HEK293 (cell line): ENCODE data around the gene TCEAL1.

ENCODE experiments used
- CTCF ChIA-PET: fragments of 350-600 bp; formaldehyde crosslinking; extraction: SDS; loops from one replicate; lab custom pipeline; 2021; ENCODE audit warnings: antibody characterized with exemption; lab: Yijun Ruan, JAX
- POLR2A ChIA-PET: fragments of 300-600 bp; formaldehyde crosslinking; extraction: SDS; loops from one replicate; lab custom pipeline; 2020; ENCODE audit warnings: antibody characterized with exemption, inconsistent platforms; lab: Yijun Ruan, JAX
- H3K27ac ChIP-seq: fragments of 200-500 bp; sonication (Bioruptor generic); 2 replicates; pipeline ENCODE4 v1.5.1; 2014; ENCODE audit warnings: low read depth, low read length, control low read depth, inconsistent platforms; ENCODE audit errors: extremely low read depth
- H3K36me3 ChIP-seq, 2 experiments: fragments of 200-500 bp in 1 of 2; sonication (Bioruptor generic) in 1 of 2; 1 replicate in 1 of 2; 2 replicates in 1 of 2; pipeline ENCODE4 v1.5.1; 2014 to 2017; ENCODE audit warnings: inconsistent platforms in 2 of 2, low read length in 2 of 2; ENCODE audit not compliant: control insufficient read depth in 2 of 2, insufficient read depth in 1 of 2
- H3K4me1 ChIP-seq: fragments of 200-500 bp; sonication (Bioruptor generic); 2 replicates; pipeline ENCODE4 v1.5.1; 2014; ENCODE audit warnings: mild to moderate bottlenecking, low read length, inconsistent platforms; ENCODE audit not compliant: control insufficient read depth, insufficient read depth
- H3K4me3 ChIP-seq: 2 replicates; pipeline ENCODE4 v1.5.1; 2011; ENCODE audit warnings: low read depth, mild to moderate bottlenecking, control low read depth, low read length, moderate library complexity
- H3K9me3 ChIP-seq: fragments of 200-500 bp; sonication (Bioruptor generic); 2 replicates; pipeline ENCODE4 v1.5.1; 2014; ENCODE audit warnings: low read depth, low read length, inconsistent platforms; ENCODE audit not compliant: control insufficient read depth, insufficient read depth
- HOXC10 ChIP-seq: sonication (generic); formaldehyde crosslinking; IDR thresholded peaks from 2 replicates; pipeline ENCODE4 v1.8.1; 2023; ENCODE audit warnings: mild to moderate bottlenecking, missing genetic modification reagents
- OVOL3 ChIP-seq: fragments of 450-650 bp; formaldehyde crosslinking; IDR thresholded peaks from 2 replicates; pipeline ENCODE4 v1.5.1; 2016; ENCODE audit warnings: missing biosample characterization, missing genetic modification characterization
- PATZ1 ChIP-seq: fragments of 450-650 bp; formaldehyde crosslinking; IDR thresholded peaks from 2 replicates; pipeline ENCODE4 v1.5.1; 2016; ENCODE audit warnings: missing biosample characterization, missing genetic modification characterization
- ZNF155 ChIP-seq: fragments of 450-650 bp; formaldehyde crosslinking; IDR thresholded peaks from 2 replicates; pipeline ENCODE4 v1.5.1; 2016; ENCODE audit warnings: missing biosample characterization, missing genetic modification characterization
- ZNF501 ChIP-seq: fragments of 450-650 bp; formaldehyde crosslinking; IDR thresholded peaks from 2 replicates; pipeline ENCODE4 v1.5.1; 2016; ENCODE audit warnings: missing biosample characterization, missing genetic modification characterization
- ZNF518A ChIP-seq: fragments of 450-650 bp; formaldehyde crosslinking; conservative IDR thresholded peaks from 2 replicates; pipeline ENCODE4 v1.5.1; 2016; ENCODE audit warnings: low read depth, missing biosample characterization, missing genetic modification characterization
- ZNF521 ChIP-seq: fragments of 450-650 bp; formaldehyde crosslinking; IDR thresholded peaks from 2 replicates; pipeline ENCODE4 v1.5.1; 2017; ENCODE audit warnings: missing biosample characterization, mild to moderate bottlenecking, missing genetic modification characterization
- ZNF610 ChIP-seq: fragments of 450-650 bp; formaldehyde crosslinking; IDR thresholded peaks from 2 replicates; pipeline ENCODE4 v1.5.1; 2016; ENCODE audit warnings: missing biosample characterization, missing genetic modification characterization, borderline replicate concordance
- ZNF621 ChIP-seq: fragments of 450-650 bp; formaldehyde crosslinking; IDR thresholded peaks from 2 replicates; pipeline ENCODE4 v1.5.1; 2017; ENCODE audit warnings: missing biosample characterization, missing genetic modification characterization
- ZNF639 ChIP-seq: fragments of 450-650 bp; formaldehyde crosslinking; IDR thresholded peaks from 2 replicates; pipeline ENCODE4 v1.5.1; 2016; ENCODE audit warnings: missing biosample characterization, missing genetic modification characterization
- ZNF76 ChIP-seq: fragments of 450-650 bp; formaldehyde crosslinking; IDR thresholded peaks from 2 replicates; pipeline ENCODE4; 2016; ENCODE audit warnings: low read depth, missing biosample characterization, missing genetic modification characterization, borderline replicate concordance
- ZNF830 ChIP-seq: fragments of 450-650 bp; IDR thresholded peaks from 2 replicates; pipeline ENCODE4 v1.5.0; 2018; ENCODE audit warnings: missing biosample characterization, missing genetic modification characterization, low read depth, mild to moderate bottlenecking, moderate library complexity
- ZSCAN16 ChIP-seq: fragments of 450-650 bp; formaldehyde crosslinking; IDR thresholded peaks from 2 replicates; pipeline ENCODE4 v1.5.1; 2016; ENCODE audit warnings: missing biosample characterization, missing genetic modification characterization
- ZSCAN4 ChIP-seq: fragments of 450-650 bp; formaldehyde crosslinking; IDR thresholded peaks from 2 replicates; pipeline ENCODE4 v1.5.1; 2017; ENCODE audit warnings: missing biosample characterization, missing genetic modification characterization
- TF ChIP-seq, protein P1 (sequence below): IDR thresholded peaks from 2 replicates; pipeline ENCODE4 v1.6.1; 2011; ENCODE audit warnings: mild to moderate bottlenecking, low read depth, low read length, borderline replicate concordance

Gene TCEAL1

DNA sequence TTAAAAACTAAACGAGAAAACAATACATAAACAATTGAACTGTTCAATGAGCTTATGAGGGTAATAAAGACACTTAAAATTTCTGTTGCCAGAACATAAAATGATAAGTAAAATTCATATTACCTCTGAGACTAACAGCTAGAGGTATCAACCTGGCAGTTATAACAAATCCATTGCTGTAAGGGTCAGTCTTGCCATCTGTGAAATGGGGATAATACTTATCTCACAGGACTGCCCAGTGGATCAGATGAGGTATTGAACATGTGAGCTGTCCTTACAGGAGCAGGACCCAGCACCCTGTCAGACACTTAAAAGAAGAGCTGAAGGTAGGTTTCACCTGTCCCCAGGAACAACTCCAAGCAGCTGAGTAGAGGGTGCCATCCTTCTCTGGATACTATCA is 18.5 kb upstream of the TCEAL1 start:
- peaks cover 0 to 7% of the 10 kb centered on the region in 2 experiments; a peak in 1 of 3 replicates for H3K36me3 ChIP-seq
- no peaks in the 10 kb centered on the region for H3K9me3 ChIP-seq
- POLR2A ChIA-PET = interaction anchor here (1.7 kb wide), 1 partner anchor 20 kb away, joined by 7 read pairs; the partner anchor contains the start of gene TCEAL1
- TF ChIP-seq ZNF621 (tag by site-specific recombination) (no peak), ZSCAN16 (tag by site-specific recombination) (no peak), ZNF155 (tag by site-specific recombination) (no peak), ZNF610 (tag by site-specific recombination) (no peak), HOXC10 (CRISPR knock-in tag) (no peak), OVOL3 (tag by site-specific recombination) (no peak), ZNF639 (tag by site-specific recombination) (no peak)
- H3K4me3 ChIP-seq = no peak overlapping the region
- no peak overlapping the region for H3K27ac ChIP-seq
- CTCF ChIA-PET = interaction anchor here (0.6 to 0.9 kb wide), 3 partner anchors 20 to 660 kb away, joined by 3 to 5 read pairs (median 4); partner anchors contain the start of gene TMEM31
- no peaks in the 10 kb centered on the region for H3K4me1 ChIP-seq

DNA sequence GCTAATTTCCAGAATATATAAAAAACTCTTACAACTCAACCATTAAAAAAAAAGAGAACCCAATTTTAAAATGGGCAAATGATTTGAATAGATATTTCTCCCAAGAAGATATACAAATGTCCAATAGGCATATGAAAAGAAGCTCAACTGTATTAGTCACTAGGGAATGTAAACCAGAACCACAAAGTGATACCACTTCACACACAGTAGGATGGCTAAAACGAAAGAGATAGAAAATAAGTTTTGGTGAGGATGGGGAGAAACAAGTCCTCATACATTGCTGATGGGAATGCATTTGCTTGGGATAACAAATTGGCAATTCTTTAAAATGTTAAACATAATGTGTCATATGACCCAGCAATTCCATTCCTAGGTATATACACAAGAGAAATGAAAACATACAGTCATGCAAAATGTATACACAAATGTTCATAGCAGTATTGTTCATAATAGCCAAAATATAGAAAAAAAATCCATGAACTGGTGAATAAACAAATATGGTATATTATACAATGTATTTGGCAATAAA is 15.3 kb upstream of the TCEAL1 start:
- Histone ChIP-seq H3K9me3 (no peaks in the 10 kb centered on the region), H3K4me1 (no peaks in the 10 kb centered on the region), H3K4me3 (no peak overlapping the region), H3K36me3 (peaks cover 0 to 7% of the 10 kb centered on the region in 2 experiments; a peak in 1 of 3 replicates), H3K27ac (no peak overlapping the region)
- ChIA-PET CTCF (interaction anchor here (0.6 to 0.9 kb wide), 2 partner anchors 17 to 296 kb away, joined by 4 read pairs; no protein-coding TSS in a partner anchor), POLR2A (no interaction called here)
- no peak for TF ChIP-seq ZNF501 (tag by site-specific recombination)
- TF ChIP-seq, protein P1, sequence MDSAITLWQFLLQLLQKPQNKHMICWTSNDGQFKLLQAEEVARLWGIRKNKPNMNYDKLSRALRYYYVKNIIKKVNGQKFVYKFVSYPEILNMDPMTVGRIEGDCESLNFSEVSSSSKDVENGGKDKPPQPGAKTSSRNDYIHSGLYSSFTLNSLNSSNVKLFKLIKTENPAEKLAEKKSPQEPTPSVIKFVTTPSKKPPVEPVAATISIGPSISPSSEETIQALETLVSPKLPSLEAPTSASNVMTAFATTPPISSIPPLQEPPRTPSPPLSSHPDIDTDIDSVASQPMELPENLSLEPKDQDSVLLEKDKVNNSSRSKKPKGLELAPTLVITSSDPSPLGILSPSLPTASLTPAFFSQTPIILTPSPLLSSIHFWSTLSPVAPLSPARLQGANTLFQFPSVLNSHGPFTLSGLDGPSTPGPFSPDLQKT = no peak
- TF ChIP-seq ZNF155 (tag by site-specific recombination) = no peak
- TF ChIP-seq ZSCAN4 (tag by site-specific recombination) = no peak
- TF ChIP-seq ZNF518A (tag by site-specific recombination) = no peak
- TF ChIP-seq ZNF830 = no peak
- TF ChIP-seq PATZ1 (tag by site-specific recombination) = no peak
- no peak for TF ChIP-seq ZNF76
- TF ChIP-seq ZNF521 (tag by site-specific recombination) = no peak
